HG03520 (cell line): Measurements from ENCODE around the gene PEF1.

Experiments used
- ATAC-seq: cut with Tn5 transposase; IDR thresholded peaks from one replicate; pipeline ENCODE4 v1.9.1; 2021; ENCODE audit warnings: mild to moderate bottlenecking, moderate library complexity; ENCODE audit not compliant: unreplicated experiment

Gene PEF1, protein sequence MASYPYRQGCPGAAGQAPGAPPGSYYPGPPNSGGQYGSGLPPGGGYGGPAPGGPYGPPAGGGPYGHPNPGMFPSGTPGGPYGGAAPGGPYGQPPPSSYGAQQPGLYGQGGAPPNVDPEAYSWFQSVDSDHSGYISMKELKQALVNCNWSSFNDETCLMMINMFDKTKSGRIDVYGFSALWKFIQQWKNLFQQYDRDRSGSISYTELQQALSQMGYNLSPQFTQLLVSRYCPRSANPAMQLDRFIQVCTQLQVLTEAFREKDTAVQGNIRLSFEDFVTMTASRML

DNA sequence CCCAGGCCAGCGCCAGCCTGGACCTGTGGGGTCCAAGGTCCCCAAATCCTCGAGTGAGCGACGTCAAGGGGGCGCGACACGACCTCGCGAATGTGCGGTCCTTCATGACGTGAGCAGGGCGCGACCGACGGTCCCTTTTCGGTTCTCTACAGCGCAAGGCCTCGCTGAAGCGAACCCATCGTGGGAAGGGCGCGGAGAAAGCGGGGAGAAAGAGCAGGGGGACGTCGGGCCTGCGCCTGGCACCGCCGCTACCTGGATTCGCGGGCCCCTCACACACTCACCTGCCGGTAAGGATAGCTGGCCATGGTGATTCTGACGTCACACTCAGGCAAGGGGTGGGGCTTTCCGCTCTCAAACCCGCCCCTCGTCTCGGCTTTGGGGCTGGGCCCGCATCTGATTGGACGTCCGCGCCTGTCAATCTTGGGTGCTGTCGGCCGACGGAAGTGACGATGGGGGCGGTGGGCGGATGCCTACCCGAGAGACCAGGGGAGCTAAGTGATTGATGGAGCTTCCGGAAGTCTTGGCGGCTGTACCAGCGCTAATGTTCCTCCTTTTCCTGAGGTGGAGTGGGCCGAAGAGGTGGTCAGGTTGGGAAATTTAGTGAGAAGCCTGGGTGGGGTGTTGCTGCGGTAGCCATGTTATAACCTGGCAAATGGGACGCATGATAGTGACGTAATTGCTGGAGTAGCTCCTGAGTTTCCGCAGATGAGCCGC, at the start of gene PEF1:
PEF1 (minus strand) TSS at position 317 of the 714 bp plus-strand sequence; CDS start at position 305, 12 bp downstream.
- ATAC-seq, result peak; percentile 79

GRCh38 chr1:31693231-31693630, 48.6 kb upstream of the PEF1 start:
- ATAC-seq, result no peak

DNA sequence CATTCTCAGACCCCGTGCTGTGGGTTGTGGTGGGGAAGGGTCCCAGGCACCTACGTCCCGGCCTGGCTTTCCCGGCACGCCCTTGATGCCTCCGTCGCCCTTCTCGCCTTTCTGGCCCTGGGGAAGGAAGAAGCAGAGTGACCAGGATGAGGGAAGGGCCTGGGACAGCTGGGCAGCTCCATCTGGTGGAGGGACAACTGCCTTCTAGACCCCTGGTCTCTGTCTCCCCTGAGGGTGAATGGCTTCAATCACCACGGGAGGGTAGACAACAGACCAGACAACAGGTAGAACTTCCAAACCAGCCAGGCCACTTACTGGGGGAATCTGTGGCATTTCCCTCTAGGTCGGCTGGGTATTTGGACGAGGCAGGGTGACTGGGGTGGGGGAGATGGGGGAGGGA, 47.3 kb upstream of the PEF1 start:
- no peak for ATAC-seq

- ATAC-seq, result no peak
Measured at GRCh38 chr1:31691446-31691845, 46.8 kb upstream of the PEF1 start.

- no peak for ATAC-seq
Measured at GRCh38 chr1:31690921-31691320, 46.2 kb upstream of the PEF1 start.

- ATAC-seq, result no peak
Measured at GRCh38 chr1:31689854-31690253, 45.2 kb upstream of the PEF1 start.

DNA sequence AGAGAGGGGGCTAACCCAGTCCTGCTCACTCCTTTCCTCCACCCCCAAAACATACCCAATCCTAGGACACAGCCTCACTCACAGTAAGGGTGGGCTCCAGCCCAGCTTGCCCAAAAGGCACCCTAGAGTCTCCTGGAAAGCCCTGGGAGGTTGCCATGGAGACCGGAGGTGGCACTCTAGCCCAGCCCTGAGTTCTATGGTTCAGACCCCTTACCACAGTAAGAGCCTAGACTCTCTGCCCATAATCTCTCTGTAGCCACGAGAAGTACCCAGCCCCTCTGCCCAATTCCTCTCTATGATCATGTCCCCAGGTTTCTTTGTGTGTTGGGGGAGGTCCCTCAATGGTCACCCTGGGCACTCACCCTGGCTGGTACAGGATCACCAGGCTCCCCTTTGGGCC, 44.7 kb upstream of the PEF1 start:
- ATAC-seq, result no peak

DNA sequence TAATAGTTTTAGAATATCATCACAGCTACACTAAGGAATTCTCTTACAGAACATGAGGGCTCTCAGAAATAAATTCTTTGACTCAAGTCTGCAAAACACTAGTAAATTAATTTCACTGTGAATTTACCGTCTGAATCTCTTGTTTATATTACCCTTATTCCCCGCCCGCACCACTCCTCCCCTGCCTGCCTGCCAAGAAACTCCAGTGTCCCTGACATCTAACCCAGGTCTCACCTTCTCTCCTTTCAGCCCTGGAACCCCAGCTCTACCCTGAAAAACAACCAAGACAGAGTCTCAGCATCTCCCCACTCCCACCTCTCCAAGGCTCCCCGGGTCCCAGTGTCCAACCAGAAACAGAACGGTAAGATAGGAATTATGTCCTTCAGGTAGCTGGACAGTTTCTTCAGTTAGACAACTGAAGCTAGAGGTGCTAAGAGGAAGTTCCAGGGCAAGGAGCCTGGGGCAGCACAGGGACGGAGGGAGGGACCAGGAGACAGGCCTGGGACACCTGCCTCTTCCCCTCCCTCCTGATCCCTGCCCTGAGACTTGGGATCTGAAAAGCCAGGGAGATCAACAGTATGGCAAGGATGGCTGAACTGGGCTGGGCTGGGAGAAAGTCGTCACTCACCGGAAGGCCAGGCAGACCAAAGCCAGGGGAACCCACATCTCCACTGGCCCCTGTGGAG, 43.7 kb upstream of the PEF1 start:
- no peak for ATAC-seq

GRCh38 chr1:31687601-31688000, 42.9 kb upstream of the PEF1 start:
- ATAC-seq, result no peak

GRCh38 chr1:31685795-31686194, 41.1 kb upstream of the PEF1 start:
- ATAC-seq, result no peak

DNA sequence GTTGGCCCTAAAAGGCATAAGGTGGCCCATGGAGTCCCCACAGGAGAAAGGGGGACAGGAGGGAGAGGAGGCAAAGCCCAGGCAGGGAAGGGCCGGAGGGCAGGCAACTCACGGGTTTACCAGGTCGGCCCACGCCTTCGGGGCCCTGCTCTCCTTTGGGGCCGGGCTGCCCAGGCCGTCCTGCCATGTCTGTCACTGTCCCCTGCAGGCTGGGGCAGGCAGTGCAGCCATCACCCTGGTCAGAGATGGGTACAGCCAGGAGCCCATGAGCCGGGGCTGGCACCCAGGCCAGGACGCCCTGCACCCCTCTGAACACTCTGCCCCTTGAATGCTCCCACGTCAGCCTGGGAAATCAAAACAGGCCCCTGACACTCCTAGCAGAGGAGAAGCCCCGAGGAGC, 39.3 kb upstream of the PEF1 start:
- ATAC-seq, result no peak

GRCh38 chr1:31681415-31681814, 36.7 kb upstream of the PEF1 start:
- ATAC-seq, result no peak

- ATAC-seq, result no peak
Measured at GRCh38 chr1:31679676-31680230, 35.1 kb upstream of the PEF1 start.

DNA sequence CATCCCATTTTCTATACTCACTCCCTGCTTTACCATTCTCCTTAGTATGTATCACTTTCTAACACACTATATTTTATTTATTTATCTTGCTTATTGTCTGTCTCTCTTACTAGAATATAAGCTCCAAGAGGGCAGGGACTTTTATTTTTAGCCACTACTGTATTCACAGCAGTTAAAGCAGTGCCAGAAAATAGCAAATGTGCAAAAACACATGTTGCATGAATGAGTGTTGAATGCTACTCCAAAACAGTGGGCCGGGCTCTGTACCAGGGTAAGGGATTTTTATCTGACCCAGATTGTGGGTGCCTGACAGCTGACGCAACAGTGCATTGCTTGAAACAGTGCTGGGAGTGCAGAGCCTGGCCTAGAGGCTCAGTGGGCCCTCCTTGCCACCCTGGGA, 34.4 kb upstream of the PEF1 start:
- ATAC-seq, result no peak

DNA sequence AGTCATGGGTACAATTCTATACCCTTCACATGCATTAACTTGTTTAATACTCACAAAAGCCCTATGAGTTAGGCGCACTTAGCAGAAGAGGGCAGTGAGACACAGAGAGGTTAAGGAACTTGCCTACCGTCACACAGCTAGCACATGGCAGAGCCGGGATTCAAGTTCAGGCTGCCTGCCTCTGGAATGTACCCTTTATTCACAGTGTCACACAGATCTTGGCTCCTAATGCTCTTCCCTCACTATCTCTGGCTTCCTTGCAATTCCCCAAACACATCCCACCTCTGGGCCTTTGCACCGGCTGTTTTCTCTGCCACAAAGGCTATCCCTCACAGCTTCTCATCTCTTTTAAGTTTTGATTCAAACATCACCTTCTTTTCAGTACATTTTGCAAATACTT, 34.0 kb upstream of the PEF1 start:
- ATAC-seq, result no peak

DNA sequence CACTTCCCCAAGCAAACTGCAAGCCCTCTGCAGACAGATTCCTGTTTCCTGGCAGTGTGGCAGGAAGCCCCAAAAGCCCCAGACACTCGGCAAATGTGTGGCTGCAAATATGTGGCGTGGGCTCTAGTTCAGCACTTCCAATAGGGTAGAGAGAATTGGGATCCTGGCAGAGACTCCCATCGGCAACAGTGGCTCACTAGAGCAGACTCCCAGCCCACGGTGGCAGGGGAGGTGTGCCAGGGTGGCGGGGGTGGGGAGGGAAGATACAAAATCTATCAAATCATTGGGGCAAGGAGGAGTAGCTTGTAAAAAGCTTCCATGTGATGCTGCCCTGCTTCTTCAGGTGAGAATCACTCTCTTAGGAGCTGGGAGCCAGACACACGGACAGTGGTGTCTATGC, 33.3 kb upstream of the PEF1 start:
- no peak for ATAC-seq

DNA sequence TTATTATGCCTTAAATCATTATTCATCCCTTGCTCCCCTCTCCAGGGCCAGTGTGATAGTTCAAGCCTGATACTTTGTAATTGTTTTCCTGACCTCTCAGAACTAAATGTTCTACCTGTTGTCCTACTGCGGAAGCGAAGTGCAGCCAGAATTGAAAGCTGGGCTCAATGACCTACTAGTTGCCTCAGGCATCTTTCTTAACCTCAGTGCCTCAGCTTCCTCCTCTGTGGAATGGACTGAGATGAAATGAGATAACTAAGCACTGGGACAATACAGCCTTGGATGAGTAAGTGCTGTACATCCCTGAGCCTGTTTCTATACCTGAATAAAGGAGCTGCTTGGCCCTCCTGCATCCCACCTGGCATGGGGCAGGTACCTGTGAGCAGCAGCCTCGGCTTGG, 32.7 kb upstream of the PEF1 start:
- no peak for ATAC-seq

GRCh38 chr1:31675756-31676155, 31.1 kb upstream of the PEF1 start:
- ATAC-seq, result no peak

DNA sequence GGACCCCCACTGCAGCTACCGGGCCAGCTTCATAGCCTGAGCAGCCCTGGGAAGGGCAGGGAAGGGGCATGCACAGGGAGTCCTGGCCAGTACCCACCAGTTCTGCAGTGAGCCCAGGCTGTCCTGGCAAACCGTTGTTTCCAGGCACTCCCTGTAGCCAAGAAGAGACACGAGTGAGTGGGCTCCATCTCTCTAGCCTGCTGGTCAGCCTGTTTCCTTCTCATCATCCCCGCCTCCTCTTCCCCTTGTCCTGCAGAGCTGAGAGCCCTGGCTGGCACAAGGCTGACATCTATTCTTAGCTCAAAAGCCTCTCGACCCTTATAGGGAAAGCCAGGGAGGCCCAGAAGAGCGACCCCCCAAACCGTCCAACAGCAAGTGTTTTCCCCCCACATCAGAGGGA, 30.5 kb upstream of the PEF1 start:
- ATAC-seq, result no peak

GRCh38 chr1:31674626-31675025, 29.9 kb upstream of the PEF1 start:
- ATAC-seq, result no peak

GRCh38 chr1:31673433-31673832, 28.8 kb upstream of the PEF1 start:
- no peak for ATAC-seq

- no peak for ATAC-seq
Measured at GRCh38 chr1:31672986-31673385, 28.3 kb upstream of the PEF1 start.
